GM19468 (cell line): Measurements from ENCODE around the gene VARS1.

Experiments
- ATAC-seq: cut with Tn5 transposase; IDR thresholded peaks from one replicate; pipeline ENCODE4 v1.9.1; 2021; ENCODE audit warnings: mild to moderate bottlenecking, moderate library complexity, moderate number of reproducible peaks; ENCODE audit not compliant: unreplicated experiment; ENCODE audit errors: extremely low read depth

Gene VARS1

GRCh38 chr6:31749301-31750036 is 46.1 kb downstream of the VARS1 start:
- ATAC-seq, result no peak
